ENCODE measurements around the gene LAX1.

DNA sequence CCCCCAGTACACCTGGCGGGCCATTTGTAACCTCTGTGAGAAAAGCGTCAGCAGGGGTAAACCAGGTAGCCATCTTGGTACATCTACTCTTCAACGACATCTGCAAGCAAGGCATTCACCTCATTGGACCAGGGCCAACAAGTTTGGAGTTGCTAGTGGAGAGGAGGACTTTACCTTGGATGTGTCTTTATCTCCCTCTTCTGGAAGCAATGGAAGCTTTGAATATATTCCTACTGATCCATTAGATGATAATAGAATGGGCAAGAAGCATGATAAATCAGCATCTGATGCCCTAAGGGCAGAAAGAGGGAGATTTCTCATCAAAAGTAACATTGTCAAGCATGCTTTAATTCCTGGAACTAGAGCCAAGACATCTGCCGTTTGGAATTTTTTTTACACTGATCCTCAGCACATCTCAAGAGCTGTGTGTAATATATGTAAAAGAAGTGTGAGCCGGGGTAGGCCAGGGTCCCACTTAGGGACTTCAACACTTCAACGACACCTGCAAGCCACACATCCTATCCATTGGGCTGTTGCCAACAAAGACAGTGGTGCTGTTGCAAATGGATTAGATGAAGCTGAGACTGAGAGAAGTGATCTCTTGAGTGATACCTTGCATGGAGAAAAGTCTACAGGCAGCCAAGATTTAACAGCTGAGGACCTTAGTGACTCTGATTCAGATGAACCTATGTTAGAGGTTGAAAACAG, 33.1 kb downstream of the LAX1 start:
- TF ChIP-seq USF2 (CRISPR knock-in tag; IDR thresholded peaks at IDR 0.05) (no peak), ATF1 (CRISPR knock-in tag; IDR thresholded peaks at IDR 0.05) (no peak), ETV6 (CRISPR knock-in tag; IDR thresholded peaks at IDR 0.05) (no peak), E2F1 (CRISPR knock-in tag; IDR thresholded peaks at IDR 0.05) (no peak)
- TF ChIP-seq, protein P1, sequence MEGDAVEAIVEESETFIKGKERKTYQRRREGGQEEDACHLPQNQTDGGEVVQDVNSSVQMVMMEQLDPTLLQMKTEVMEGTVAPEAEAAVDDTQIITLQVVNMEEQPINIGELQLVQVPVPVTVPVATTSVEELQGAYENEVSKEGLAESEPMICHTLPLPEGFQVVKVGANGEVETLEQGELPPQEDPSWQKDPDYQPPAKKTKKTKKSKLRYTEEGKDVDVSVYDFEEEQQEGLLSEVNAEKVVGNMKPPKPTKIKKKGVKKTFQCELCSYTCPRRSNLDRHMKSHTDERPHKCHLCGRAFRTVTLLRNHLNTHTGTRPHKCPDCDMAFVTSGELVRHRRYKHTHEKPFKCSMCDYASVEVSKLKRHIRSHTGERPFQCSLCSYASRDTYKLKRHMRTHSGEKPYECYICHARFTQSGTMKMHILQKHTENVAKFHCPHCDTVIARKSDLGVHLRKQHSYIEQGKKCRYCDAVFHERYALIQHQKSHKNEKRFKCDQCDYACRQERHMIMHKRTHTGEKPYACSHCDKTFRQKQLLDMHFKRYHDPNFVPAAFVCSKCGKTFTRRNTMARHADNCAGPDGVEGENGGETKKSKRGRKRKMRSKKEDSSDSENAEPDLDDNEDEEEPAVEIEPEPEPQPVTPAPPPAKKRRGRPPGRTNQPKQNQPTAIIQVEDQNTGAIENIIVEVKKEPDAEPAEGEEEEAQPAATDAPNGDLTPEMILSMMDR (IDR thresholded peaks at IDR 0.05): no peak
